Brain microvascular endothelial cell (primary cell): ENCODE measurements around the gene RUBCNL.
"Not testable (repeated sequence)": the region's sequence is repeated elsewhere in the genome, so short reads cannot be mapped to it uniquely, and the experiment has no call there.

Source experiments
- DNase-seq: peaks from one replicate; pipeline ENCODE4 v3.0.0-alpha.2; 2020
- H3K27ac ChIP-seq: fragments of 250-450 bp; sonication (Bioruptor Pico); 2 replicates; pipeline ENCODE4 v1.5.1; 2020; ENCODE audit warnings: mild to moderate bottlenecking, moderate library complexity
- H3K27me3 ChIP-seq: fragments of 250-450 bp; sonication (Bioruptor Pico); replicated peaks from 2 replicates; pipeline ENCODE4 v1.5.1; 2020; ENCODE audit warnings: mild to moderate bottlenecking
- H3K36me3 ChIP-seq: fragments of 250-450 bp; sonication (Bioruptor Pico); replicated peaks from 2 replicates; pipeline ENCODE4 v1.5.1; 2020; ENCODE audit warnings: mild to moderate bottlenecking
- H3K4me3 ChIP-seq: 2 replicates; pipeline ENCODE4 v1.5.1; 2011; ENCODE audit warnings: low read depth, mild to moderate bottlenecking, control low read depth, low read length, moderate library complexity
- in situ Hi-C: cut with HindIII; loops from 2 replicates; pipeline ENCODE4 v1.10.0; 2017; ENCODE audit warnings: low sequenced_read_pairs, low pct_ligation_motif_present
- TF ChIP-seq, protein P1 (sequence below): IDR thresholded peaks from 2 replicates; pipeline ENCODE4 v1.5.1; 2011; ENCODE audit warnings: low read depth, mild to moderate bottlenecking, moderate library complexity, low read length, control low read depth, inconsistent platforms; ENCODE audit errors: missing control alignments

RUBCNL gene

DNA sequence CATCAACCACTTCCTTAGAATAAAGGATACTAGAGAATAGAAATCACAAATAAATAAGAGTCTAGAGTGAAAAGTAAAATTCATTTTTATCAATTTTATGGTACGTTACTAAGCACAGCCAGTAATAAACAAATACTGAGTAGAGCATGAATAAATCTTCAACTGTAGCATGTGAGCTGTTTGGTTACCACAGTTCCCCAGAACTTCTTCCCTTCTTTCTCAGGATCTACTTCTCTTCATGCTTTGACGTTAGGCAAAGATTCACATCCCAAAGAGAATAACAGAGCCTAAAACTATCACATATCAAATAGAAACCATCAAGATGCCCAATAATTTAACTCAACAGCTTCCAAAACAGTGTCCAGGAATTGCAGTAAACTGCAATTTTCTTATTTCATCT is 7.4 kb downstream of the RUBCNL start:
- H3K27me3 ChIP-seq = no peaks in the 10 kb centered on the region
- H3K27ac ChIP-seq = no peak overlapping the region
- no peaks in the 10 kb centered on the region for H3K36me3 ChIP-seq
- TF ChIP-seq, protein P1, sequence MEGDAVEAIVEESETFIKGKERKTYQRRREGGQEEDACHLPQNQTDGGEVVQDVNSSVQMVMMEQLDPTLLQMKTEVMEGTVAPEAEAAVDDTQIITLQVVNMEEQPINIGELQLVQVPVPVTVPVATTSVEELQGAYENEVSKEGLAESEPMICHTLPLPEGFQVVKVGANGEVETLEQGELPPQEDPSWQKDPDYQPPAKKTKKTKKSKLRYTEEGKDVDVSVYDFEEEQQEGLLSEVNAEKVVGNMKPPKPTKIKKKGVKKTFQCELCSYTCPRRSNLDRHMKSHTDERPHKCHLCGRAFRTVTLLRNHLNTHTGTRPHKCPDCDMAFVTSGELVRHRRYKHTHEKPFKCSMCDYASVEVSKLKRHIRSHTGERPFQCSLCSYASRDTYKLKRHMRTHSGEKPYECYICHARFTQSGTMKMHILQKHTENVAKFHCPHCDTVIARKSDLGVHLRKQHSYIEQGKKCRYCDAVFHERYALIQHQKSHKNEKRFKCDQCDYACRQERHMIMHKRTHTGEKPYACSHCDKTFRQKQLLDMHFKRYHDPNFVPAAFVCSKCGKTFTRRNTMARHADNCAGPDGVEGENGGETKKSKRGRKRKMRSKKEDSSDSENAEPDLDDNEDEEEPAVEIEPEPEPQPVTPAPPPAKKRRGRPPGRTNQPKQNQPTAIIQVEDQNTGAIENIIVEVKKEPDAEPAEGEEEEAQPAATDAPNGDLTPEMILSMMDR = no peak
- no peak for DNase-seq
- in situ Hi-C loops = no loop called here
- no peak overlapping the region for H3K4me3 ChIP-seq

DNA sequence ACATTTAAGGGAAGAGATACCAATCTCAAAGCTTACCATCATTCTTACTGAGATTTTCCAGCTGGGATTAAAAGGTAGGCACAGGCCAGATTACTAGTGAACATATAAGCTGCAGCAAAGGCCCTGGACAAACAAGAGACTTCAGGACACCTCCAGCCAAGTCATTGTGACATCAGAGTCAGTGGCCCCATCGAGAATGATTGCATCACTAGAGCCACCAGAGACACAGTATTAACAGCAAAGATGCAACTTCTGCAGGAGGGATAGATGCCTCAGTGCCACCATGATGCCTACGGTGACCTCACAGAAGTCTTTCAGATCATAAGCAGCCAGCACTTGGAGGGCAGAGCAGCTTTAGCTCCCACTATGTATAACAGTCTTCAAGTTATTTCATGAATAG is 8.6 kb downstream of the RUBCNL start:
- H3K27ac ChIP-seq = no peak overlapping the region
- no peaks in the 10 kb centered on the region for H3K36me3 ChIP-seq
- DNase-seq = no peak
- TF ChIP-seq, protein P1 = no peak
- in situ Hi-C loops = no loop called here
- H3K4me3 ChIP-seq = no peak overlapping the region
- no peaks in the 10 kb centered on the region for H3K27me3 ChIP-seq

DNA sequence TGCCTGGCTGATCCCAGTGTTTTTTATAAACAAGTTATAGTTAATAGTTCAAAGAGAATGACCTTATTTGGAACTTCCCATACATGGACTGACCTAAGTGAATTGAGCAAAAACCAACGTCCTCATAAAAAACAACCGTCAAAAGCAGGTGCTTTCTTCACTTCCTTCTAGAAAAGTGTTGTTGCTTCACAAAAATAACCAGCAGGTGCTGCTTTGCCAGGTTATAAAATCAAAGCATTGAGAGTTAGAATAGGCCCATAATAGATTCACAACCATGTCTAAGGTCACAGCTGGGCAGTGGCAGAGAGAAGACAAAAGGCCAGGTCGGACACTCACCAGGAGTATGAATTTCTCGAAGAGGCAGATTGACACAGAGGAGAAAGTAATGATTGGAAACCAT is 9.5 kb downstream of the RUBCNL start:
- Histone ChIP-seq H3K27ac (no peak overlapping the region), H3K27me3 (no peaks in the 10 kb centered on the region), H3K4me3 (no peak overlapping the region), H3K36me3 (no peaks in the 10 kb centered on the region)
- TF ChIP-seq, protein P1 = no peak
- DNase-seq = no peak
- in situ Hi-C loops = no loop called here

DNA sequence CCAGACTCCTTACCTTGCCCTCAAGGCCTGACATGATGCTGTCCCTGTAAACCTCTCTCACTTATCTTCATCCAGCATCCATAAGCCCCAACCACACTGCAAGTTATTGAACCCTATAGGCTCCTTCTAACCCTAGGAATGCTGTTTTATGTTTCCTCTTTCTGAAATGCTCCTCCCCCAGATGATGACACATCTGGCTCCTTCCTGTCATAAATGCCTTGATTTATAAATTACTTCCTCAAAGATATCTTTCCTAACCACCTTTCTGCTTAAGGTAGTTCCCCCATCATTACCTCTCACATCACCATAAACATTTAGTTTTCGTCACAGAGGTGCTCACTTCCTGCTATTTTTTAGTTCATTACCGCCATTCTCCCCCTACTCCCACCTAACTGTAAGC is 12.3 kb downstream of the RUBCNL start:
- in situ Hi-C loops = no loop called here
- no peak overlapping the region for H3K4me3 ChIP-seq
- no peak overlapping the region for H3K27ac ChIP-seq
- TF ChIP-seq, protein P1 = no peak
- no peak for DNase-seq
- no peaks in the 10 kb centered on the region for H3K27me3 ChIP-seq
- H3K36me3 ChIP-seq = no peaks in the 10 kb centered on the region

DNA sequence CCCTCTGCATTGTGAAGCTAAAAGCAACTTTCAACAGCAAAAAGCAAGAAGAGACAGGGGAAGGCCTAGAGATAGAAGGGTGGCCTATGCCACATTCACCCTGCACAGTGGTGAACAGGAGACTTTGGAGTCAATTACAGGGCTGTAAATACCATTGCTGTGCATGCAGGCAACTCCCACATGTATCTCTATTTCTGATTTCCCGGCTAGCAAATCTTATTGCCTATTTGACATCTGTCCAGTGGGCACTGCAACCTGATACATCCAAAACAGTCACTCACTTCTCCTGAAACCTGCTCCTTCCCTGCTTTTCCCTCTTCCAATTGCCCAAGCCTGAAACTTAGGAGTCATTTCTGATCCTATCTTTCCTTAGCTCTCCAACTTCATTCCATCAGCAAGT is 13.4 kb downstream of the RUBCNL start:
- no peak for DNase-seq
- in situ Hi-C loops = no loop called here
- Histone ChIP-seq H3K27me3 (no peaks in the 10 kb centered on the region), H3K27ac (no peak overlapping the region), H3K4me3 (no peak overlapping the region), H3K36me3 (no peaks in the 10 kb centered on the region)
- TF ChIP-seq, protein P1 = no peak

DNA sequence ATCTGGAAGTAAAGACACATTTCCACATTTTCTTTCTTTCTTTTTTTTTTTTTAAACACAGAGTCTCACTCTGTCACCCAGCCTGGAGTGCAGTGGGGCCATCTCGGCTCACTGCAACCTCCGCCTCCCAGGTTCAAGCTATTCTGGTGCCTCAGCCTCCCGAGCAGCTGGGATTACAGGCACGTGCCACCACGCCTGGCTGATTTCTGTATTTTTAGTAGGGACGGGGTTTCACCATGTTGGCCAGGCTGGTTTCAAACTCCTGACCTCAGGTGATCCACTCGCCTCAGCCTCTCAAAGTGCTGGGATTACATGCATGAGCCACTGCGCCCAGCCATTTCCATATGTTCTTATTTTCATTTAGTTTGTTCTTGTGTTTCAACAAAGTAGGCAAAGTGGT is 14.1 kb downstream of the RUBCNL start:
- in situ Hi-C loops, DNase-seq, H3K36me3 ChIP-seq, H3K27ac ChIP-seq, H3K27me3 ChIP-seq, H3K4me3 ChIP-seq: not testable (repeated sequence)

DNA sequence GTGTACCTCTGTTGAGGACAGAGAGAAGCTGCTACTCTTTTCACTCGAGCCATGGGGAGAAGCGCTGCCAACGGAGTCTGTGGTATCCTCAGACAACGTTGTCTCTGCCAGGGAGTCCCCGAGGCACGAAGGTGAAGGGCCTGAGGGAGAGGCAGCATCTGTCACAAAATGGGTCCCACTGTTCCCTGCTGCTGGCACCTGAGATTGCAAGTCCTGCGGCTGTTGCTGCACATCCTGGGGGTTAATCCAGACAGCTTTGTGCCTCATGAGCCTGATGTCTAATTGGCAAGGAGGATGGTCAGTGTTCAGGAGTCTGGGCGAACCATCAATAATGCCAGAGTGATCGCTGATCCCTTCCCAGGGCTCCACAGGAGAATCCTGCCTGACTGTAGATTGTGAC is 15.0 kb downstream of the RUBCNL start:
- no peak overlapping the region for H3K27ac ChIP-seq
- H3K4me3 ChIP-seq = no peak overlapping the region
- no peaks in the 10 kb centered on the region for H3K36me3 ChIP-seq
- H3K27me3 ChIP-seq = no peaks in the 10 kb centered on the region
- TF ChIP-seq, protein P1 = no peak
- no peak for DNase-seq
- in situ Hi-C loops = no loop called here
